Suprapubic skin (tissue), 4 donors: Measurements from ENCODE around the gene STXBP2. TPM values are rescaled to one million over a fixed set of nuclear protein-coding genes. Genes with fewer than 3 reads are reported as not detected.

ENCODE experiments used
- DNase-seq, 2 donors: peaks; one replicate each; pipeline ENCODE4 v3.0.0-alpha.2; 2019; ENCODE audit warnings: low spot score in 2 of 2
- H3K27ac ChIP-seq: fragments of 200-600 bp; sonication (generic); one replicate; pipeline ENCODE4 v1.5.1; 2019
- H3K27me3 ChIP-seq: fragments of 200-600 bp; sonication (generic); one replicate; pipeline ENCODE4 v1.5.1; 2019
- H3K36me3 ChIP-seq: fragments of 200-600 bp; sonication (generic); one replicate; pipeline ENCODE4 v1.5.1; 2019
- H3K4me1 ChIP-seq: fragments of 200-600 bp; sonication (generic); one replicate; pipeline ENCODE4 v1.5.1; 2019
- H3K4me3 ChIP-seq: fragments of 200-600 bp; sonication (generic); one replicate; pipeline ENCODE4 v1.5.1; 2019; ENCODE audit warnings: mild to moderate bottlenecking
- H3K9me3 ChIP-seq: fragments of 200-600 bp; sonication (generic); one replicate; pipeline ENCODE4 v1.5.1; 2019
- EP300 ChIP-seq: sonication (generic); formaldehyde crosslinking; IDR thresholded peaks from one replicate; pipeline ENCODE4 v1.6.1; 2017; ENCODE audit warnings: antibody characterized with exemption
- POLR2A ChIP-seq, 2 donors: fragments of 450-650 bp; IDR thresholded peaks; one replicate each; pipeline ENCODE4 v1.6.1; 2017; ENCODE audit warnings: antibody characterized with exemption in 2 of 2, mild to moderate bottlenecking in 2 of 2, moderate library complexity in 2 of 2
- POLR2AphosphoS5 ChIP-seq, 3 donors: sonication (generic); formaldehyde crosslinking; IDR thresholded peaks; one replicate each; pipeline ENCODE4 v1.6.1; 2017; ENCODE audit warnings: antibody characterized with exemption in 3 of 3
- WGBS: methylation state at CpG from one replicate; pipeline ENCODE4 v1.1.5; 2018; 5-methylcytosine and 5-hydroxymethylcytosine counted together
- total RNA-seq, 4 donors: library from RNA; depleted of rRNA; stranded (reverse); fragments of >200 nt; gene quantifications; one replicate each; pipeline ENCODE4 v1.1.0, GENCODE V29; 2016
- TF ChIP-seq, protein P1 (sequence below), 2 donors: fragments of 200-600 bp in 1 of 2; fragments of 450-650 bp in 1 of 2; sonication (generic) in 1 of 2; IDR thresholded peaks; one replicate each; pipeline ENCODE4 v1.5.1; 2016 to 2019; ENCODE audit warnings: antibody characterized with exemption in 2 of 2, mild to moderate bottlenecking in 1 of 2, moderate library complexity in 1 of 2

STXBP2 gene
- total RNA-seq, 4 donors from 2014 or later: 41.2 to 88.7 (median 50.9) TPM

DNA sequence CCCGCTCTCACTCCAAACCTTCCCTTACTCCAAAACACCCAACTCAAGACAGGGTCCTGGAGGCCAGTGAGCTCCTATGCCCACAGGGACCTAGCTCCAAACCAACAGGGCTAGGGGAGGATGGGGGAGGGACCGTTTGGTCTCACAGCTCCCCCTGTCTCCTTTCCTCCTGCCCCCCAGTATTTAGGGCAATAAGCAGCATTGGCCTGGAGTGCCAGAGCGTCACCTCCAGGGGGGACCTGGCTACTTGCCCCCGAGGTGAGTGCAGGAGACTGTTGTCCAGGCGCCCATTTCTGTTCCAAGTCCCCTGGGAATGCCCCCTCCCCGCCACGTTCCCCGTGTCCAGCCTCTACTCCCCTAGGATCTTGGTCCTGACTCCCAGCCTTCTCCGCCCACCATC is 32.7 kb downstream of the STXBP2 start:
- TF ChIP-seq POLR2AphosphoS5 (IDR thresholded peaks at IDR 0.05) (no peak), POLR2A (IDR thresholded peaks at IDR 0.05) (no peak), EP300 (no peak)
- TF ChIP-seq, protein P1, sequence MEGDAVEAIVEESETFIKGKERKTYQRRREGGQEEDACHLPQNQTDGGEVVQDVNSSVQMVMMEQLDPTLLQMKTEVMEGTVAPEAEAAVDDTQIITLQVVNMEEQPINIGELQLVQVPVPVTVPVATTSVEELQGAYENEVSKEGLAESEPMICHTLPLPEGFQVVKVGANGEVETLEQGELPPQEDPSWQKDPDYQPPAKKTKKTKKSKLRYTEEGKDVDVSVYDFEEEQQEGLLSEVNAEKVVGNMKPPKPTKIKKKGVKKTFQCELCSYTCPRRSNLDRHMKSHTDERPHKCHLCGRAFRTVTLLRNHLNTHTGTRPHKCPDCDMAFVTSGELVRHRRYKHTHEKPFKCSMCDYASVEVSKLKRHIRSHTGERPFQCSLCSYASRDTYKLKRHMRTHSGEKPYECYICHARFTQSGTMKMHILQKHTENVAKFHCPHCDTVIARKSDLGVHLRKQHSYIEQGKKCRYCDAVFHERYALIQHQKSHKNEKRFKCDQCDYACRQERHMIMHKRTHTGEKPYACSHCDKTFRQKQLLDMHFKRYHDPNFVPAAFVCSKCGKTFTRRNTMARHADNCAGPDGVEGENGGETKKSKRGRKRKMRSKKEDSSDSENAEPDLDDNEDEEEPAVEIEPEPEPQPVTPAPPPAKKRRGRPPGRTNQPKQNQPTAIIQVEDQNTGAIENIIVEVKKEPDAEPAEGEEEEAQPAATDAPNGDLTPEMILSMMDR (IDR thresholded peaks at IDR 0.05): no peak
- WGBS: 33% methylated on average over 9 of the region's 9 CpGs
- Histone ChIP-seq H3K4me3 (no peak overlapping the region), H3K9me3 (no peaks in the 10 kb centered on the region), H3K27me3 (peaks cover 48% of the 10 kb centered on the region), H3K4me1 (peaks cover 11% of the 10 kb centered on the region), H3K36me3 (no peaks in the 10 kb centered on the region), H3K27ac (no peak overlapping the region)
- DNase-seq: no peak

DNA sequence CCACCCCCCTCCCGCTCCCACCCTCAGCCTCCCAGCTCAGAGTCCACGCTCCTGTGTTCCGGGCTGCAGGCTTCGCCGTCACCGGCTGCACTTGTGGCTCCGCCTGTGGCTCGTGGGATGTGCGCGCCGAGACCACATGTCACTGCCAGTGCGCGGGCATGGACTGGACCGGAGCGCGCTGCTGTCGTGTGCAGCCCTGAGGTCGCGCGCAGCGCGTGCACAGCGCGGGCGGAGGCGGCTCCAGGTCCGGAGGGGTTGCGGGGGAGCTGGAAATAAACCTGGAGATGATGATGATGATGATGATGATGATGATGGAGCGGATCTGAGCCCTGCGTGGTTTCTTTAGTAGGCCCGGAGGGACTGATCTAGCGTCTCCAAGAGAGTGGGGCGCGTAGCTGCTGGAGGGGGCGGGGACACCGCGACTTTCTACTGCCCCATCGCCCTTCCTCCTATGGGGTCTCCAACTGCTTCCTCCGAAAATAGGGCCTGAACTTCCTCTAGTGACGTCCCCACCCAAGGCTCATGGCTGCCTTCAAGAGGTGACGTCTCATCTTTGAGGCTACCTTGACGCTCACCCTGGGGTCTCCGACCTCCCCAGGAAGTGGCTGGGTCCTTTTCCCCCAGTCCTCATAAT is 33.4 kb downstream of the STXBP2 start:
- TF ChIP-seq, protein P1 (IDR thresholded peaks at IDR 0.05): no peak
- no peak for TF ChIP-seq POLR2AphosphoS5 (IDR thresholded peaks at IDR 0.05)
- no peak for TF ChIP-seq EP300
- no peak for TF ChIP-seq POLR2A (IDR thresholded peaks at IDR 0.05)
- no peak overlapping the region for H3K27ac ChIP-seq
- peak overlapping the region; percentile 16 for H3K4me3 ChIP-seq
- no peaks in the 10 kb centered on the region for H3K9me3 ChIP-seq
- WGBS: 3% methylated on average over 11 of the region's 43 CpGs
- DNase-seq: no peak
- H3K4me1 ChIP-seq: peaks cover 11% of the 10 kb centered on the region
- no peaks in the 10 kb centered on the region for H3K36me3 ChIP-seq
- peaks cover 48% of the 10 kb centered on the region for H3K27me3 ChIP-seq

DNA sequence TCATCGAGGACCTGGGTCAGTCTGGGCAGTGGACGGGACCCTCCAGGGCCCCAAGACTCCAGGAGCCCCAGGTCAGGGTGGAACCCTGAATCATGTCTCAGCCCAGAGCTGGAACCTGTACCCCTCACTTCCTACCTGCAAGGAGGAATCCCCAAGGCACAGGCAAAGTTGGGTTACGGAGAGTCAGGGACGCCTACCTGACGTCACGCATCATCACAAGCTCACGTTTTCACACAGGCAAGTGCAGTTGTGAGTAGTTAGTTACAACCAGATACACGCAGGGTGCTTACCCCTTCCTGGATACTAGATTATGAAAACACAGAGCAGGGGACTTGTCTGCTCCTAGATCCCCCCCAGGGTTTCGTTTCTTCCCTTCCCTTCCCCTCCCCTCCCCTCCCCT is 33.9 kb downstream of the STXBP2 start:
- H3K27me3 ChIP-seq: peaks cover 44% of the 10 kb centered on the region
- no peak for DNase-seq
- peaks cover 11% of the 10 kb centered on the region for H3K4me1 ChIP-seq
- no peaks in the 10 kb centered on the region for H3K9me3 ChIP-seq
- H3K4me3 ChIP-seq: no peak overlapping the region
- no peaks in the 10 kb centered on the region for H3K36me3 ChIP-seq
- WGBS: 35% methylated on average over 8 of the region's 9 CpGs
- TF ChIP-seq POLR2AphosphoS5 (IDR thresholded peaks at IDR 0.05): no peak
- no peak for TF ChIP-seq EP300
- TF ChIP-seq, protein P1 (IDR thresholded peaks at IDR 0.05): no peak
- no peak for TF ChIP-seq POLR2A (IDR thresholded peaks at IDR 0.05)
- no peak overlapping the region for H3K27ac ChIP-seq

DNA sequence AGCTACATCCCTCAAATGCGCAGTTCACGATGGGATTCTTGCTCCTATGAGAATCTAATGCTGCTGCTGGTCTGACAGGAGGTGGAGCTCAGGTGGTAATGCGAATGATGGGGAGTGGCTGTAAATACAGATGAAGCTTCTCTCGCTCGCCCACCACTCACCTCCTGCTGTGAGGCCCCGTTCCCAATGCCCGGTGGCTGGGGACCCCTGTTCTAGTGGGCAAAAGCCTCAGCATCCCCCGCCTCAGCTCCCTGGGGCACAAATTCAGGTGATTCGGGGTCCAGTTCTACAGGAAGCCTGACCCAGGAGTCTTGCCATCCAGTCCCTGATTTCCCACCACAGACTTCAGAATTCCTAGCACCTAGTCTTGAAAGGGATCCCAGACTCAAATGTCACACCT is 35.6 kb downstream of the STXBP2 start:
- peaks cover 48% of the 10 kb centered on the region for H3K27me3 ChIP-seq
- H3K4me1 ChIP-seq: peaks cover 11% of the 10 kb centered on the region
- H3K27ac ChIP-seq: no peak overlapping the region
- TF ChIP-seq POLR2A (IDR thresholded peaks at IDR 0.05): no peak
- TF ChIP-seq EP300: no peak
- TF ChIP-seq, protein P1 (IDR thresholded peaks at IDR 0.05): no peak
- no peak for TF ChIP-seq POLR2AphosphoS5 (IDR thresholded peaks at IDR 0.05)
- H3K4me3 ChIP-seq: no peak overlapping the region
- no peak for DNase-seq
- no peaks in the 10 kb centered on the region for H3K36me3 ChIP-seq
- 52% methylated on average over 9 of the region's 9 CpGs for WGBS
- H3K9me3 ChIP-seq: no peaks in the 10 kb centered on the region

DNA sequence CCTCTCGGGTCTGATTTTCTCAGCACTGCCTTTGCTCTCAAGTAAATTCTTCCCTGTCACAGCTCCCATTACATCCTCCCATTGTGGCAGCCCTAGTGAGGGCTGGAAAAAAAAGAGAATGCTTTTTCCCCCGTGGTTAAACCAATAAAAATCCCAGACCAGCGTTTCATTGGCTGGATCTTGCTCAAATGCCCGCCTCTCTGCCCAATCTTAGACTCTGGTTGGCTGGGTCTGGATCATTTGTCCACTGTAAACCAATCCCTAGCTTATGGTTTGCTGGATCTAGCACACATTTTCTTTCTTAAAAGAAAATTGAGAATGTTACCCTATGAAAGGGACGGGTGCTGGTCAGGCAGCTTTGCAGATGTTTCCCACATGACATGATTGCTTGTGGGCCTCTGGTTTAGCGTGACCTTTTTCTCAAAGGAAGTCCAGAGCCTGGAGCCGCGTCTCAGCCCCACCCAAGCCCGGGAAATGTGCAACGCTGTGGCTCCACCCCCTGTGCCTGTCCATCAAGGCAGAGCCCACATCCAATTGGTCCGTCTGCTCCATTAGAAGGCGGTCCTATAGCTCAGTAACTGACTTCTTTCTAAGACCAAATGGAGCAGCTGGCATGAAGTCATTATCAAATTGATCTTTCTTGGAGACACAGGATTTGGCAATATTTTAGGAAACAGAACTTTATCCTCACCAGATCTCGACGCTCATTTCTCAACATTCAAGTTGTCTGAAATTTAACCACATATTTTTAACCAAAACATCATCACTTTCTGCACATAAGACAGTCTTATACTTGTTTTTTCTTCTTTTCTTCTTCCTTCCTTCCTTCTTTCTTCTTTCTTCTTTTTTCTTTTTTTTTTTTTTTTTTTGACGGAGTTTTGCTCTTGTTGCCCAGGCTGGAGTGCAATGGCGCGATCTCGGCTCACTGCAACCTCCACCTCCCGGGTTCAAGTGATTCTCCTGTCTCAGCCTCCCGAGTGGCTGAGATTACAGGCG is 37.4 kb downstream of the STXBP2 start:
- Histone ChIP-seq H3K27me3 (peaks cover 46% of the 10 kb centered on the region), H3K9me3 (no peaks in the 10 kb centered on the region), H3K4me3 (no peak overlapping the region), H3K4me1 (peaks cover 17% of the 10 kb centered on the region), H3K27ac (no peak overlapping the region), H3K36me3 (no peaks in the 10 kb centered on the region)
- peak in 1 of 2 donors; percentile 87 for DNase-seq
- TF ChIP-seq, protein P1 (IDR thresholded peaks at IDR 0.05): no peak
- TF ChIP-seq POLR2A (IDR thresholded peaks at IDR 0.05) (no peak), EP300 (no peak), POLR2AphosphoS5 (IDR thresholded peaks at IDR 0.05) (no peak)
- 63% methylated on average over 17 of the region's 21 CpGs for WGBS
